Uterus (tissue), 2 donors: ENCODE results near the gene C14orf180.

ENCODE experiments used
- CTCF ChIP-seq, 4 experiments: fragments of 200-600 bp in 2 of 4; fragments of 450-650 bp in 2 of 4; sonication (generic) in 2 of 4; IDR thresholded peaks; one replicate each; pipeline ENCODE4 v1.5.1; 2016 to 2019; ENCODE audit warnings: antibody characterized with exemption in 4 of 4, mild to moderate bottlenecking in 2 of 4, moderate library complexity in 1 of 4
- POLR2A ChIP-seq, 2 donors: fragments of 450-650 bp; IDR thresholded peaks; one replicate each; pipeline ENCODE4 v1.6.1; 2016; ENCODE audit warnings: antibody characterized with exemption in 2 of 2, mild to moderate bottlenecking in 1 of 2, moderate library complexity in 1 of 2

GRCh38 chr14:104544362-104544961 lies 35.1 kb upstream of the C14orf180 start:
- no peak for TF ChIP-seq CTCF (IDR thresholded peaks at IDR 0.05)
- TF ChIP-seq POLR2A (IDR thresholded peaks at IDR 0.05), result no peak
